Activated CD8-positive, alpha-beta T cell treated with anti-CD3 and anti-CD28 coated beads for 36 hours (primary cell): ENCODE measurements around the gene NUP98. TPM values are rescaled to one million over a fixed set of nuclear protein-coding genes. Genes with fewer than 3 reads are reported as not detected.

Experiments
- ATAC-seq: fragments of 200-7000 bp; cut with Tn5 transposase; one replicate; pipeline ENCODE4 v1.10.0; 2021; ENCODE audit warnings: mild to moderate bottlenecking, moderate library complexity
- CTCF ChIA-PET: fragments of 350-600 bp; sonication (Branson Sonifier 250); formaldehyde crosslinking; loops from one replicate; lab custom pipeline; 2021; ENCODE audit warnings: antibody characterized with exemption; lab: Charles Lee
- POLR2A ChIA-PET: fragments of 350-600 bp; sonication (Branson Sonifier 250); formaldehyde crosslinking; loops from one replicate; lab custom pipeline; 2021; ENCODE audit warnings: antibody characterized with exemption; lab: Charles Lee
- DNase-seq: peaks from one replicate; pipeline ENCODE4 v3.0.0-alpha.2; 2020
- H3K27ac Mint-ChIP-seq: one replicate; pipeline ENCODE4 v1.8.0; 2021; ENCODE audit warnings: mild to moderate bottlenecking, mixed read lengths
- H3K27me3 Mint-ChIP-seq: one replicate; pipeline ENCODE4 v1.8.0; 2021; ENCODE audit warnings: mixed read lengths
- H3K36me3 Mint-ChIP-seq: one replicate; pipeline ENCODE4 v1.8.0; 2021; ENCODE audit warnings: low read depth, mixed read lengths
- H3K4me1 Mint-ChIP-seq: one replicate; pipeline ENCODE4 v1.8.0; 2021; ENCODE audit warnings: low read depth, mixed read lengths
- H3K4me3 Mint-ChIP-seq: one replicate; pipeline ENCODE4 v1.8.0; 2021; ENCODE audit warnings: mild to moderate bottlenecking, moderate library complexity, mixed read lengths
- H3K9me3 Mint-ChIP-seq: one replicate; pipeline ENCODE4 v1.8.0; 2021; ENCODE audit warnings: mixed read lengths
- intact Hi-C: fragments of 100-400 bp; cut with micrococcal nuclease; formaldehyde crosslinking; loops from one replicate; pipeline ENCODE4 v1.10.0; 2022
- total RNA-seq, 2 experiments: library from RNA; stranded (reverse); gene quantifications; one replicate each; pipeline ENCODE4 v1.2.3, GENCODE V29; 2021
- TF ChIP-seq, protein P1 (sequence below): fragments of 200-600 bp; IDR thresholded peaks from one replicate; pipeline ENCODE4 v1.8.0; 2022; ENCODE audit warnings: antibody characterized with exemption, mild to moderate bottlenecking

Gene NUP98
- total RNA-seq, 2 experiments from 2014 or later = 88.4 to 89.9 TPM

DNA sequence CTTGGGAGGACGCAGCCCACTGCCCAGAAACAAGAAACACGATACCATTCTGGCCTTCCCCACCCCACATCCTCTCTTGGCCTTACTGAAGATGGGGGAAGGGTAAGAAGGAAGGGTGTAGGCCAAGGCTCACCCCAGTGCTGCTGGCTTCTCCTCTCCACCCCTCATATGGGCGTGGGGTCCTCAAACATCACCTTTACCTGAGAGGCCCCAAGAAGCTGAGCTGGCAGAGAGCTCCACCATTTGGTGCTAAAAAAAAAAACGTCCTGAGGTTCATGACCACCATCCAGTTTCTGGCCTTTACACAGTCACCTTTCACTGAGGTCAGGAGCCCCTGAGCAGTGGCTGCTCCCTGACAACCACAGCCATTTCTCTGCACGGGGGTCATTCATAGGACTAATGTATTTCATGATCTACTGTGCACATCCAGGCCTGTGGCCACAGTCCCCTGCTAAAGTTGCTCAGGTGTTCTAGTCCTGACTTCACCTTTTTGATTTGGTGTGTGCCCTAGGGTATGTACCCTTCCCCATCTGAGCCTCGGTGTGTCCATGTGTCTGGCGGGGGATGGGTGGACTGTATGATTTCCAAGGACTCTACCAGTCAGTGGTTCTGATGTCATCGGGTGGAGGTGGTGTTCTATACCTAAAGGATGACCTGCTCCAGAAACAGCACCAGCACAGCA is 28.3 kb upstream of the NUP98 start:
- CTCF ChIA-PET = interaction anchor here (0.8 to 2.8 kb wide), 16 partner anchors 8 to 256 kb away, joined by 3 to 25 read pairs (median 5); partner anchors contain the start of genes PGAP2, RHOG and STIM1
- ATAC-seq (no peak), DNase-seq (no peak)
- Mint-ChIP-seq H3K27me3 (no peaks in the 10 kb centered on the region), H3K4me1 (peaks cover 39% of the 10 kb centered on the region), H3K36me3 (peaks cover 52% of the 10 kb centered on the region), H3K4me3 (no peak overlapping the region), H3K9me3 (no peaks in the 10 kb centered on the region), H3K27ac (peak overlapping the region; percentile 76)
- intact Hi-C loops = no loop called here
- TF ChIP-seq, protein P1, sequence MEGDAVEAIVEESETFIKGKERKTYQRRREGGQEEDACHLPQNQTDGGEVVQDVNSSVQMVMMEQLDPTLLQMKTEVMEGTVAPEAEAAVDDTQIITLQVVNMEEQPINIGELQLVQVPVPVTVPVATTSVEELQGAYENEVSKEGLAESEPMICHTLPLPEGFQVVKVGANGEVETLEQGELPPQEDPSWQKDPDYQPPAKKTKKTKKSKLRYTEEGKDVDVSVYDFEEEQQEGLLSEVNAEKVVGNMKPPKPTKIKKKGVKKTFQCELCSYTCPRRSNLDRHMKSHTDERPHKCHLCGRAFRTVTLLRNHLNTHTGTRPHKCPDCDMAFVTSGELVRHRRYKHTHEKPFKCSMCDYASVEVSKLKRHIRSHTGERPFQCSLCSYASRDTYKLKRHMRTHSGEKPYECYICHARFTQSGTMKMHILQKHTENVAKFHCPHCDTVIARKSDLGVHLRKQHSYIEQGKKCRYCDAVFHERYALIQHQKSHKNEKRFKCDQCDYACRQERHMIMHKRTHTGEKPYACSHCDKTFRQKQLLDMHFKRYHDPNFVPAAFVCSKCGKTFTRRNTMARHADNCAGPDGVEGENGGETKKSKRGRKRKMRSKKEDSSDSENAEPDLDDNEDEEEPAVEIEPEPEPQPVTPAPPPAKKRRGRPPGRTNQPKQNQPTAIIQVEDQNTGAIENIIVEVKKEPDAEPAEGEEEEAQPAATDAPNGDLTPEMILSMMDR = no peak
- POLR2A ChIA-PET = interaction anchor here (0.7 to 1.7 kb wide), 5 partner anchors 11 to 16 kb away, joined by 3 to 5 read pairs (median 3); partner anchors contain the start of gene RHOG

DNA sequence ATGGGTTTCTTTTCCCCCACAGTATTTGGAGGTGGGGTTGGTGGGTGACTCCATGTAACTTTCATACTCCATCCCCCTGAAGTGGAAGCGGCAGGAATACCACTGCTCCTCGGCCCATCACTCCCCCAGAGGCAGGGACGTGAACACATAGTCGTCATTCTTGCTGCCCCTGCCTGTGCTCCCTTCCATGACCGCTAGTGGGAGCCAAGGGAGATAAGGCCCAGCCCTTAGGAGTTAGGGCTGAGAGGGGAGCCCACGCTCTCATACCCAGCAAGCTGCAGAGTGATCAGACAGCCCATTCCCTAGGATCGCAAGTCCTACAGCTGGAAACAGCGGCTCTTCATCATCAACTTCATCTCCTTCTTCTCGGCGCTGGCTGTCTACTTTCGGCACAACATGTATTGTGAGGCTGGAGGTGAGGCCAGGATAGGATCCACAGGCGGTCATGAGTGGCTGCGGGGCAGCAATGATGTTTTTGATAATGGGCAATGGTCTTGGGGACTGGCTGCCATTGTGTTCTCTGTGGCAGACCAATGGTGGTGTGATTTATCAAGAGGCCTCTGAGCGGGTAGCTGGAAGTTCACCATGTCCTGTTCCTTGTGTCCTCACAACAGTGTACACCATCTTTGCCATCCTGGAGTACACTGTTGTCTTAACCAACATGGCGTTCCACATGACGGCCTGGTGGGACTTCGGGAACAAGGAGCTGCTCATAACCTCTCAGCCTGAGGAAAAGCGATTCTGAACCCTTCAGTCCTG is 27.5 kb upstream of the NUP98 start:
- Mint-ChIP-seq H3K27ac (peak overlapping the region; percentile 76), H3K4me3 (no peak overlapping the region), H3K9me3 (no peaks in the 10 kb centered on the region), H3K27me3 (no peaks in the 10 kb centered on the region), H3K36me3 (peaks cover 46% of the 10 kb centered on the region), H3K4me1 (peaks cover 34% of the 10 kb centered on the region)
- CTCF ChIA-PET = interaction anchor here (0.8 to 2.8 kb wide), 16 partner anchors 9 to 257 kb away, joined by 3 to 25 read pairs (median 5); partner anchors contain the start of genes PGAP2, RHOG and STIM1
- TF ChIP-seq, protein P1 = peak; percentile 82
- peak; percentile 92 for DNase-seq
- peak; percentile 98 for ATAC-seq
- intact Hi-C loops = no loop called here
- POLR2A ChIA-PET = interaction anchor here (0.6 to 1.7 kb wide), 6 partner anchors 12 to 206 kb away, joined by 3 to 5 read pairs (median 3); partner anchors contain the start of gene RHOG

DNA sequence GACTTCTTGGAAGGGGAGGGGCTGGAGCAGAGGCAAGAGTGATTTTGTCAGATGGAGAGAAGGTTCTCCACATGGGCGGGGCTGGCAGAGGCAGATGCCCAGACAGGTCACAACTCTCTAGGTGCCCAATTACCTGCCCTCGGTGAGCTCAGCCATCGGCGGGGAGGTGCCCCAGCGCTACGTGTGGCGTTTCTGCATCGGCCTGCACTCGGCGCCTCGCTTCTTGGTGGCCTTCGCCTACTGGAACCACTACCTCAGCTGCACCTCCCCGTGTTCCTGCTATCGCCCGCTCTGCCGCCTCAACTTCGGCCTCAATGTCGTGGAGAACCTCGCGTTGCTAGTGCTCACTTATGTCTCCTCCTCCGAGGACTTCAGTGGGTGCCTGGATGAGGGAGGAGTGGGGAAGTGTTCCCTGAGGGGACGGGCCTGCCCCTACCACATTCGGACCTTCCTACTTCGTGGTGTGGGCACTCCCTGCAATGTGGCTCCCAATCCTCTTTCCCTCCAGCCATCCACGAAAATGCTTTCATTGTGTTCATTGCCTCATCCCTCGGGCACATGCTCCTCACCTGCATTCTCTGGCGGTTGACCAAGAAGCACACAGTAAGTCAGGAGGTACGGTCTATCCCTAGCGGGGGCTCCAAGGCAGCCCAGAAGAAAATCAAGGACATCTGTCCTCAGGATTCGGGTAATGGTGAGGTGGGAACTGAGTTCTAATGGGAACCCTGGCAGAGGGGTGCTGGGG is 26.6 kb upstream of the NUP98 start:
- ChIA-PET CTCF (interaction anchor here (1.1 to 2.8 kb wide), 6 partner anchors 10 to 249 kb away, joined by 3 to 25 read pairs (median 6); partner anchors contain the start of genes PGAP2 and RHOG), POLR2A (interaction anchor here (0.6 to 1.7 kb wide), 4 partner anchors 10 to 207 kb away, joined by 3 to 5 read pairs (median 4); no protein-coding TSS in a partner anchor)
- H3K9me3 Mint-ChIP-seq = no peaks in the 10 kb centered on the region
- H3K36me3 Mint-ChIP-seq = peaks cover 40% of the 10 kb centered on the region
- DNase-seq = no peak
- intact Hi-C loops = no loop called here
- no peak overlapping the region for H3K4me3 Mint-ChIP-seq
- peak overlapping the region; percentile 76 for H3K27ac Mint-ChIP-seq
- no peaks in the 10 kb centered on the region for H3K27me3 Mint-ChIP-seq
- TF ChIP-seq, protein P1 = no peak
- peaks cover 32% of the 10 kb centered on the region for H3K4me1 Mint-ChIP-seq
- ATAC-seq = no peak

DNA sequence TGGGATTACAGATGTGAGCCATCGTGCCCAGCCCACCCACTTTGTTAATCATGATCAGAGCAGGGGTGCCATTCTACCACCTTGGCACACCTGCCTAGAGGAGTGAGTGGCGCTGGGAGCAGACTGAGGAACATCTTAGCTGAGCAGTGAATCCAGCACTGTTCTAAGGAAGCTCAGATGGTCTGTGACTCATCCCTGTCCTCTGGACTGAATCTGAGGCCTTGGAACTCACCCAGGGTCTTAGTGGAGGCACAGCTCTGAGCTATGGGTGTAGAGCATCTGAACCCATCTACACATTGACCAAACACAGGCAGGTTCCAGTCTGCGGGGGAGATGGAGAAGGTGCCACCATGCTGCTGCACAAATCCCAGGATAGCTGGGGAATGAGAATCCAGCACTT is 25.9 kb upstream of the NUP98 start:
- intact Hi-C loops = no loop called here
- H3K4me3 Mint-ChIP-seq = no peak overlapping the region
- H3K4me1 Mint-ChIP-seq = peaks cover 29% of the 10 kb centered on the region
- no peaks in the 10 kb centered on the region for H3K27me3 Mint-ChIP-seq
- no peaks in the 10 kb centered on the region for H3K9me3 Mint-ChIP-seq
- CTCF ChIA-PET = interaction anchor here (1.0 to 2.8 kb wide), 6 partner anchors 15 to 250 kb away, joined by 3 to 25 read pairs (median 4); partner anchors contain the start of gene PGAP2
- H3K27ac Mint-ChIP-seq = no peak overlapping the region
- DNase-seq (no peak), ATAC-seq (no peak)
- TF ChIP-seq, protein P1 = no peak
- POLR2A ChIA-PET = interaction anchor here (0.6 to 1.2 kb wide), 3 partner anchors 11 to 233 kb away, joined by 3 to 4 read pairs (median 3); no protein-coding TSS in a partner anchor
- peaks cover 37% of the 10 kb centered on the region for H3K36me3 Mint-ChIP-seq
